Neural progenitor cell (in vitro differentiated cells): ENCODE results near the gene IFNAR2. TPM values are rescaled to one million over a fixed set of nuclear protein-coding genes. Genes with fewer than 3 reads are reported as not detected.

Experiments used
- DNase-seq: peaks from one replicate; pipeline ENCODE4 v3.0.0-alpha.2; 2016; ENCODE audit warnings: low spot score
- H2AFZ ChIP-seq: fragments of 200-600 bp; sonication (generic); replicated peaks from 2 replicates; pipeline ENCODE4 v1.6.1; 2016; ENCODE audit warnings: antibody characterized with exemption
- H3F3A ChIP-seq: fragments of 200-600 bp; sonication (generic); 2 replicates; pipeline ENCODE4 v1.6.1; 2016; ENCODE audit warnings: antibody characterized with exemption, low read depth
- H3K27ac ChIP-seq: fragments of 200-600 bp; sonication (generic); 2 replicates; pipeline ENCODE4 v1.5.1; 2016; ENCODE audit warnings: mild to moderate bottlenecking
- H3K27me3 ChIP-seq: fragments of 200-600 bp; sonication (generic); 2 replicates; pipeline ENCODE4 v1.6.1; 2016; ENCODE audit warnings: mild to moderate bottlenecking, moderate library complexity
- H3K36me3 ChIP-seq: fragments of 200-600 bp; sonication (generic); 2 replicates; pipeline ENCODE4 v1.5.1; 2016
- H3K4me1 ChIP-seq: fragments of 200-600 bp; sonication (generic); 2 replicates; pipeline ENCODE4 v1.6.1; 2016; ENCODE audit warnings: mixed run types
- H3K4me2 ChIP-seq: fragments of 200-600 bp; sonication (generic); 2 replicates; pipeline ENCODE4 v1.6.1; 2016
- H3K4me3 ChIP-seq: fragments of 200-600 bp; sonication (generic); 2 replicates; pipeline ENCODE4 v1.5.1; 2016
- H3K79me2 ChIP-seq: fragments of 200-600 bp; sonication (generic); 2 replicates; pipeline ENCODE4 v1.6.1; 2016; ENCODE audit warnings: low read depth
- H3K9ac ChIP-seq: fragments of 200-600 bp; sonication (generic); 2 replicates; pipeline ENCODE4 v1.6.1; 2016
- H3K9me3 ChIP-seq: fragments of 200-600 bp; sonication (generic); 2 replicates; pipeline ENCODE4 v1.5.1; 2016; ENCODE audit warnings: low read depth
- H4K20me1 ChIP-seq: fragments of 200-600 bp; sonication (generic); 2 replicates; pipeline ENCODE4 v1.6.1; 2016; ENCODE audit warnings: low read depth
- H3K27ac Mint-ChIP-seq: 3 replicates; pipeline ENCODE4 v1.8.0; 2021; ENCODE audit warnings: mixed read lengths
- H3K27me3 Mint-ChIP-seq: 2 replicates; pipeline ENCODE4 v1.8.0; 2022; ENCODE audit warnings: low read depth, mild to moderate bottlenecking, inconsistent platforms, moderate library complexity, mixed read lengths; ENCODE audit not compliant: insufficient read depth
- H3K36me3 Mint-ChIP-seq: 3 replicates; pipeline ENCODE4 v1.8.0; 2021; ENCODE audit warnings: mixed read lengths
- H3K4me1 Mint-ChIP-seq: 3 replicates; pipeline ENCODE4 v1.8.0; 2021; ENCODE audit warnings: mixed read lengths
- H3K4me3 Mint-ChIP-seq: 3 replicates; pipeline ENCODE4 v1.8.0; 2021; ENCODE audit warnings: mild to moderate bottlenecking, moderate library complexity, mixed read lengths
- H3K9me3 Mint-ChIP-seq: 3 replicates; pipeline ENCODE4 v1.8.0; 2020; ENCODE audit warnings: mixed read lengths
- EZH2 ChIP-seq: fragments of 200-600 bp; sonication (generic); IDR thresholded peaks from 2 replicates; pipeline ENCODE4 v1.6.1; 2017; ENCODE audit warnings: antibody characterized with exemption, mild to moderate bottlenecking, moderate library complexity
- EZH2phosphoT487 ChIP-seq: fragments of 200-600 bp; sonication (generic); IDR thresholded peaks from 2 replicates; pipeline ENCODE4 v1.6.1; 2017; ENCODE audit warnings: antibody characterized with exemption
- total RNA-seq: library from RNA; depleted of rRNA; stranded (reverse); fragments of >200 nt; gene quantifications from 2 replicates; pipeline ENCODE4 v1.2.3, GENCODE V29; 2015; ENCODE audit warnings: low replicate concordance
- TF ChIP-seq, protein P1 (sequence below): fragments of 200-600 bp; sonication (generic); IDR thresholded peaks from 2 replicates; pipeline ENCODE4 v1.5.1; 2017; ENCODE audit warnings: antibody characterized with exemption, mild to moderate bottlenecking

The IFNAR2 gene
- total RNA-seq, 1 donor from 2014 or later: 15.8 TPM

DNA sequence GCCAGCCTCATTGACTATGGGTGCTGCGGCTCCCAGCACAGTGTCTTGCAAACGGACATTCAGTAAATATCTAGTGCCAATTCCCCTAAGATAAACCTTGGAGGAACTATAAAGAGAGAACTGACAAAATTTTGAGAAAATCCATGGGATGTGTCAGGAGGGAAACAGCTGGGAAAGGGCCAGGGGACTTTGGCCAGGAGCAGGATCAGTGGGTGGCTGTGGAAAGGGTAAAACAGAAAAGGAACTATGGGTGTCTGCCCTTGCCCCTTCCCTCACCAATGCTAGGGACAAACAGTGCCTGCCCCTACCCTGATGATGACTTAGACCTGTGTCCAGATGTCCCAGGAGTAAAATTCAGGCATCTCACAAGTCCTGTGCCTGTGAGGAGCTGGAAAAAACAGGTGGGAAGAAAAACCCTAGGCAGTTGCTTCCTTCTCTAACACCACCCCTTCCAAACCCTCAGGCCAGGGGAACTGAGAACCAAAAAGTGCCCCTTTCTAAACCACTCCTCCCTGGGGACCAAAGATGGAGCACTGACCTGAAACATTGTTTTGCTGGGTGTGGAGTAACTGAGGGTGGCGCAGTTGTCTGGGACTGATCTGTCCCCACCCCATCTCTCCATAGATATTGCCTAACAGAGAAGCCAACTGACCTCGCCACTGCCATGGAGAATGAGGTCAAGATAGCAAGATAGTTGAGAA is 22.1 kb upstream of the IFNAR2 start:
- H3K9me3 ChIP-seq: peaks cover 3% of the 10 kb centered on the region
- H3K4me1 ChIP-seq: no peaks in the 10 kb centered on the region
- H3K27me3 ChIP-seq: no peaks in the 10 kb centered on the region
- no peak overlapping the region for H3K4me2 ChIP-seq
- H3K36me3 ChIP-seq: peaks cover 5% of the 10 kb centered on the region
- Mint-ChIP-seq H3K4me1 (peaks cover 5% of the 10 kb centered on the region), H3K9me3 (peaks cover 16% of the 10 kb centered on the region), H3K27me3 (peaks cover 5% of the 10 kb centered on the region), H3K36me3 (no peaks in the 10 kb centered on the region), H3K4me3 (no peak overlapping the region), H3K27ac (no peak overlapping the region)
- H3F3A ChIP-seq: no peaks in the 10 kb centered on the region
- no peak for TF ChIP-seq EZH2
- no peak for TF ChIP-seq EZH2phosphoT487
- TF ChIP-seq, protein P1, sequence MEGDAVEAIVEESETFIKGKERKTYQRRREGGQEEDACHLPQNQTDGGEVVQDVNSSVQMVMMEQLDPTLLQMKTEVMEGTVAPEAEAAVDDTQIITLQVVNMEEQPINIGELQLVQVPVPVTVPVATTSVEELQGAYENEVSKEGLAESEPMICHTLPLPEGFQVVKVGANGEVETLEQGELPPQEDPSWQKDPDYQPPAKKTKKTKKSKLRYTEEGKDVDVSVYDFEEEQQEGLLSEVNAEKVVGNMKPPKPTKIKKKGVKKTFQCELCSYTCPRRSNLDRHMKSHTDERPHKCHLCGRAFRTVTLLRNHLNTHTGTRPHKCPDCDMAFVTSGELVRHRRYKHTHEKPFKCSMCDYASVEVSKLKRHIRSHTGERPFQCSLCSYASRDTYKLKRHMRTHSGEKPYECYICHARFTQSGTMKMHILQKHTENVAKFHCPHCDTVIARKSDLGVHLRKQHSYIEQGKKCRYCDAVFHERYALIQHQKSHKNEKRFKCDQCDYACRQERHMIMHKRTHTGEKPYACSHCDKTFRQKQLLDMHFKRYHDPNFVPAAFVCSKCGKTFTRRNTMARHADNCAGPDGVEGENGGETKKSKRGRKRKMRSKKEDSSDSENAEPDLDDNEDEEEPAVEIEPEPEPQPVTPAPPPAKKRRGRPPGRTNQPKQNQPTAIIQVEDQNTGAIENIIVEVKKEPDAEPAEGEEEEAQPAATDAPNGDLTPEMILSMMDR: no peak
- no peak overlapping the region for H2AFZ ChIP-seq
- no peaks in the 10 kb centered on the region for H4K20me1 ChIP-seq
- DNase-seq: no peak
- H3K27ac ChIP-seq: no peak overlapping the region
- H3K9ac ChIP-seq: no peak overlapping the region
- H3K4me3 ChIP-seq: no peak overlapping the region
- no peaks in the 10 kb centered on the region for H3K79me2 ChIP-seq

DNA sequence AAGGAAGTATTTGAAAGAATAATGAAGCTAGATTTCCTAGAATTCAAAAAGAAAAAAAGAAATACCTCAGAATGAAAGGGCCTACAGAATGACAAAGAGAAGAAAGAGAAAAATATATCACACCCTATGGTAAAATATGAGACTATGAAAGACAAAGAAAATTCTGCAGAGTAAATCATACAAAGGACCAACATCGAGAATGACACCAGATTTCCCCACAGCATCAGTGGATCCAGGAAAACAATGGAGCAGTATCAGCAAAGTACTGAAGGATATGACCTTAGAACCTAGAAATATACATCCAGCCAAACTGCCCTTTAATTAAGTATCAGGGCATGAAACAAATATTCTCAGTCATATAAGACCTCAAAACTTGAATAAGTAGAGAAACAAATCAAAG is 21.2 kb upstream of the IFNAR2 start:
- no peaks in the 10 kb centered on the region for H3K79me2 ChIP-seq
- DNase-seq: no peak
- H3K9ac ChIP-seq: no peak overlapping the region
- H3K36me3 Mint-ChIP-seq: no peaks in the 10 kb centered on the region
- no peaks in the 10 kb centered on the region for H3F3A ChIP-seq
- H3K36me3 ChIP-seq: peaks cover 5% of the 10 kb centered on the region
- H3K9me3 Mint-ChIP-seq: peaks cover 16% of the 10 kb centered on the region
- H3K4me3 ChIP-seq: no peak overlapping the region
- no peaks in the 10 kb centered on the region for H4K20me1 ChIP-seq
- no peak overlapping the region for H3K27ac Mint-ChIP-seq
- no peak overlapping the region for H3K4me2 ChIP-seq
- H3K27me3 ChIP-seq: no peaks in the 10 kb centered on the region
- H3K9me3 ChIP-seq: peaks cover 3% of the 10 kb centered on the region
- H3K4me3 Mint-ChIP-seq: no peak overlapping the region
- no peak overlapping the region for H2AFZ ChIP-seq
- peaks cover 5% of the 10 kb centered on the region for H3K4me1 Mint-ChIP-seq
- TF ChIP-seq EZH2 (no peak), EZH2phosphoT487 (no peak)
- TF ChIP-seq, protein P1: no peak
- peaks cover 5% of the 10 kb centered on the region for H3K27me3 Mint-ChIP-seq
- H3K27ac ChIP-seq: no peak overlapping the region
- H3K4me1 ChIP-seq: no peaks in the 10 kb centered on the region

DNA sequence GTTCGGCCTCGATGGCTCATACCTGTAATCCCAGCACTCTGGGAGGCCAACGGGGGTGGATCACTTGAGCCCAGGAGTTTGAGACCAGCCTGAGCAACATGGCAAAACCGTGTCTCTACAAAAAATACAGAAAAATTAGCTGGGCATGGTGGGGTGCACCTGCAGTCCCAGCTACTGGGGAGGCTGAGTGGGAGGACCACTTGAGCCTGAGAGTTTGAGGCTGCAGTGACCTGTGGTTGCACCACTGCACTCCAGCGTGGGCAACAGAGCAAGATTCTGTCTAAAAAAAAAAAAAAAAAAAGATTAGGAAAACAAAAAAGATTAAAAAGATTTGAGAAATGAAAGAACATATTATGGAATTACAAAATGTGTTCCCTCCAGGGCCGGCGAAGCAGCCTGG is 18.4 kb upstream of the IFNAR2 start:
- Histone ChIP-seq H2AFZ (no peak overlapping the region), H3K9ac (no peak overlapping the region), H3K36me3 (peaks cover 5% of the 10 kb centered on the region), H3K27ac (no peak overlapping the region), H3K4me1 (no peaks in the 10 kb centered on the region), H3K4me2 (no peak overlapping the region), H3K79me2 (no peaks in the 10 kb centered on the region), H3F3A (no peaks in the 10 kb centered on the region), H3K9me3 (peaks cover 3% of the 10 kb centered on the region), H3K27me3 (no peaks in the 10 kb centered on the region), H4K20me1 (no peaks in the 10 kb centered on the region), H3K4me3 (no peak overlapping the region)
- Mint-ChIP-seq H3K27me3 (peaks cover 2% of the 10 kb centered on the region), H3K27ac (no peak overlapping the region), H3K36me3 (no peaks in the 10 kb centered on the region), H3K4me3 (no peak overlapping the region), H3K4me1 (peaks cover 5% of the 10 kb centered on the region), H3K9me3 (peaks cover 18% of the 10 kb centered on the region)
- no peak for DNase-seq
- TF ChIP-seq EZH2 (no peak), EZH2phosphoT487 (no peak)
- TF ChIP-seq, protein P1: no peak
